Measurements from ENCODE around the gene CMTM3.
"Not testable (repeated sequence)": the region's sequence is repeated elsewhere in the genome, so short reads cannot be mapped to it uniquely, and the experiment has no call there.

CMTM3 gene

DNA sequence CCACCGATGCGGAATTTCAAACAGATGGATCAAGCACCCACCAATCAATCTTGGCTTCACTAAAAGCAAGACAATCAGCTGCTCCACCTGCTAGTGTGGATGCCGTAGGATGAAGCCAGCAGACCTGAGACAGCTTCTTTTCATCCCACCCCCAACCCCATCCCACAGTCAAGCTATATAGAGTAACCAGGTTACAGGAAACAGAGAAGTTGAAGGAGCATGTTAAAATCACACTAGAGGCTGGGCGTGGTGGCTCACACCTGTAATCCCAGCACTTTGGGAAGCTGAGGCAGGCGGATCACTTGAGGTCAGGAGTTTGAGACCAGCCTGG is 54.3 kb downstream of the CMTM3 start:
- Histone ChIP-seq H3K4me3 (ENCODE audit: severe bottlenecking) (no peak overlapping the region), H3K27me3 (ENCODE audit: insufficient read depth, poor library complexity, severe bottlenecking) (no peaks in the 10 kb centered on the region), H3K36me3 (ENCODE audit: low read depth) (no peaks in the 10 kb centered on the region), H3K9me3 (ENCODE audit: severe bottlenecking) (no peaks in the 10 kb centered on the region), H3K4me1 (ENCODE audit: insufficient read depth, poor library complexity, severe bottlenecking) (peaks cover 21% of the 10 kb centered on the region), H3K27ac (ENCODE audit: poor library complexity, severe bottlenecking) (no peak overlapping the region)
- TF ChIP-seq, protein P1, sequence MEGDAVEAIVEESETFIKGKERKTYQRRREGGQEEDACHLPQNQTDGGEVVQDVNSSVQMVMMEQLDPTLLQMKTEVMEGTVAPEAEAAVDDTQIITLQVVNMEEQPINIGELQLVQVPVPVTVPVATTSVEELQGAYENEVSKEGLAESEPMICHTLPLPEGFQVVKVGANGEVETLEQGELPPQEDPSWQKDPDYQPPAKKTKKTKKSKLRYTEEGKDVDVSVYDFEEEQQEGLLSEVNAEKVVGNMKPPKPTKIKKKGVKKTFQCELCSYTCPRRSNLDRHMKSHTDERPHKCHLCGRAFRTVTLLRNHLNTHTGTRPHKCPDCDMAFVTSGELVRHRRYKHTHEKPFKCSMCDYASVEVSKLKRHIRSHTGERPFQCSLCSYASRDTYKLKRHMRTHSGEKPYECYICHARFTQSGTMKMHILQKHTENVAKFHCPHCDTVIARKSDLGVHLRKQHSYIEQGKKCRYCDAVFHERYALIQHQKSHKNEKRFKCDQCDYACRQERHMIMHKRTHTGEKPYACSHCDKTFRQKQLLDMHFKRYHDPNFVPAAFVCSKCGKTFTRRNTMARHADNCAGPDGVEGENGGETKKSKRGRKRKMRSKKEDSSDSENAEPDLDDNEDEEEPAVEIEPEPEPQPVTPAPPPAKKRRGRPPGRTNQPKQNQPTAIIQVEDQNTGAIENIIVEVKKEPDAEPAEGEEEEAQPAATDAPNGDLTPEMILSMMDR (IDR thresholded peaks at IDR 0.05; ENCODE audit: poor library complexity, severe bottlenecking), result no peak
- DNase-seq (ENCODE audit: low spot score) (no peak), ATAC-seq (ENCODE audit: low read depth) (no peak)

DNA sequence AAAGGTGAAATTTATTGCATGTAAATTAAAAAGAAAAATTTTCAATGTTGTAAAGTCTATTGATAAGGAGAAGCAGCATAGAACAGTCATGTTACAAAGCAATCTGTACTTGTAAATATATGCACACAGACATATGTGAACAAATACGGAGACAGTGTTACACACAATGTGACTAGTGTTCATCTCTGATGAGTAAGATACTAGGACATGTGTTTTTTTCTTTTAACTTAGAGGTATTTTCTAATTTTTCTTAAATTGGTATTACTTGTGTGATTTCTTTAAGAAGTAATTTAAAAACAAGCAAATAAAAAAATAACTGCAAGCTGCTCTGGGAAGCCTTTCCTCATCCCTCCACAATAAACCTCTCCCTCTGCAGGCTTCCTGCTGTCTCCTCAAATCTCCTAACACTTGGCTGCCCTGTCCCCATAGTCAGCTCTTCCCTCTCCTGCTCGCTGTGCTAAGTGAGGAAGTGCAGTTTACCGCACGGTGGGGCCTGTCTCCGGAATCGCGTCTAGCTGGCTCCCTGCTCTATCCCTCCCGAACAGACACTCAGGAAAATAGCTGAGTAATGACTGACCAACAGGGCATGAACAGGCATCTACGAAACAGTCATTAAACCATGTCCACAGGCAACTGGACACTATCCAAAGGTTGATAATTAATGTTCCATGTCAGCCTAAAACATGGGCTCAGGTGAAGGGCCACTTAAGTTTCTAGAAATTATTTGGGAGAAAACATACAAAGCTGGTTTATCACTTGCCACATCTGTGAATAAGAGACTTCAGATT is 56.1 kb downstream of the CMTM3 start:
- H3K27me3 ChIP-seq (ENCODE audit: insufficient read depth, poor library complexity, severe bottlenecking), result no peaks in the 10 kb centered on the region
- peak; percentile 73 for DNase-seq (ENCODE audit: low spot score)
- H3K36me3 ChIP-seq (ENCODE audit: low read depth), result no peaks in the 10 kb centered on the region
- peaks cover 18% of the 10 kb centered on the region for H3K4me1 ChIP-seq (ENCODE audit: insufficient read depth, poor library complexity, severe bottlenecking)
- TF ChIP-seq, protein P1 (IDR thresholded peaks at IDR 0.05; ENCODE audit: poor library complexity, severe bottlenecking), result peak; percentile 45
- no peaks in the 10 kb centered on the region for H3K9me3 ChIP-seq (ENCODE audit: severe bottlenecking)
- ATAC-seq (ENCODE audit: low read depth), result peak; percentile 97
- H3K27ac ChIP-seq (ENCODE audit: poor library complexity, severe bottlenecking), result peak overlapping the region; percentile 53
- H3K4me3 ChIP-seq (ENCODE audit: severe bottlenecking), result no peak overlapping the region

DNA sequence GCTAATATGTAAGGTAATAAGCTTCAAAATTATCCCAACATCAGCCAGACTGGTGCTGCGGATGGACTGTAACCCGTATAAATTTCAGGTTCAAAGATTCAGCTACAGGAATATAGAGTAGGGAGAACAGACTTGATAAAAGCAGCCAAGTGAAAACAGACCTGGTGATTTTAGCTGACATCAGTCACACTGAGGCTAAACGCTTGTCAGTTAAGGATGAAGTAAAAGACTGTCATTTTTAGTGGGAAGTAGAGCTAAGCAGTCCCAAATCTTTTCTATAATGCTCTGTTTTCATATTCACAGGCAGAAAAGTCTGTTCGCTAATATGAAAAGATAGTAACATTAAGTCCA is 56.7 kb downstream of the CMTM3 start:
- Histone ChIP-seq H3K9me3 (ENCODE audit: severe bottlenecking) (no peaks in the 10 kb centered on the region), H3K4me1 (ENCODE audit: insufficient read depth, poor library complexity, severe bottlenecking) (peaks cover 18% of the 10 kb centered on the region), H3K27me3 (ENCODE audit: insufficient read depth, poor library complexity, severe bottlenecking) (no peaks in the 10 kb centered on the region), H3K27ac (ENCODE audit: poor library complexity, severe bottlenecking) (peak overlapping the region; percentile 53), H3K36me3 (ENCODE audit: low read depth) (no peaks in the 10 kb centered on the region), H3K4me3 (ENCODE audit: severe bottlenecking) (no peak overlapping the region)
- DNase-seq (ENCODE audit: low spot score), result no peak
- no peak; the same call in 2 of the 3 replicates for ATAC-seq (ENCODE audit: low read depth)
- TF ChIP-seq, protein P1 (IDR thresholded peaks at IDR 0.05; ENCODE audit: poor library complexity, severe bottlenecking), result no peak

DNA sequence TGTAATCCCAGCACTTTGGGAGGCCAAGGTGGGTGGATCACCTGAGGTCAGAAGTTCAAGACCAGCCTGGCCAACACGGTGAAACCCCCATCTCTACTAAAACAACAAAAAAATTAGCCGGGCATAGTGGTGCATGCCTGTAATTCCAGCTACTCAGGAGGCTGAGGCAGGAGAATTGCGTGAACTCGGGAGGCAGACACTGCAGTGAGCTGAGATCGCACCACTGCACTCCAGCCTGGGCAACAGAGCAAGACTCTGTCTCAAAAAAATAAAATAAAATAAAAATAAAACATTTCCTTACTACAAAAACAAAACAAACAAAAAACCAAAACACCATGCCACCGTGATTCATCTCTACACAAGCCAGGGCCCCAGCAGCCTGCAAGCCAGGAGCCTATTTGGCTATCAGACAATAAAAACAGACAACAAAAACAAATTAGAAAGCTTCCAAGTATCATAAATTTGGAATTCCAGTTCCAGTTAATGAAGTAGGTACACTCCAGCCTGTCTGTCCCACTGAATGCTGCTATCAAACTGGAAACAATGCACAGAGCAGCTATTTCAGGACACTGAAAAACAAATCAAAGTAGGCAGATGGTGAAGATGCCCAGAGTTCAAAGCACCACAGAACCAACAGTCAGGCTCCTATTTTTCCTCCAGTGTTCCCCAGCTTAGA is 57.3 kb downstream of the CMTM3 start:
- not testable (repeated sequence) for H3K4me3 ChIP-seq (ENCODE audit: severe bottlenecking); H3K9me3 ChIP-seq (ENCODE audit: severe bottlenecking); H3K36me3 ChIP-seq (ENCODE audit: low read depth); ATAC-seq (ENCODE audit: low read depth); DNase-seq (ENCODE audit: low spot score); H3K27me3 ChIP-seq (ENCODE audit: insufficient read depth, poor library complexity, severe bottlenecking)
- H3K27ac ChIP-seq (ENCODE audit: poor library complexity, severe bottlenecking), result peak overlapping the region; percentile 53
- peaks cover 18% of the 10 kb centered on the region for H3K4me1 ChIP-seq (ENCODE audit: insufficient read depth, poor library complexity, severe bottlenecking)

DNA sequence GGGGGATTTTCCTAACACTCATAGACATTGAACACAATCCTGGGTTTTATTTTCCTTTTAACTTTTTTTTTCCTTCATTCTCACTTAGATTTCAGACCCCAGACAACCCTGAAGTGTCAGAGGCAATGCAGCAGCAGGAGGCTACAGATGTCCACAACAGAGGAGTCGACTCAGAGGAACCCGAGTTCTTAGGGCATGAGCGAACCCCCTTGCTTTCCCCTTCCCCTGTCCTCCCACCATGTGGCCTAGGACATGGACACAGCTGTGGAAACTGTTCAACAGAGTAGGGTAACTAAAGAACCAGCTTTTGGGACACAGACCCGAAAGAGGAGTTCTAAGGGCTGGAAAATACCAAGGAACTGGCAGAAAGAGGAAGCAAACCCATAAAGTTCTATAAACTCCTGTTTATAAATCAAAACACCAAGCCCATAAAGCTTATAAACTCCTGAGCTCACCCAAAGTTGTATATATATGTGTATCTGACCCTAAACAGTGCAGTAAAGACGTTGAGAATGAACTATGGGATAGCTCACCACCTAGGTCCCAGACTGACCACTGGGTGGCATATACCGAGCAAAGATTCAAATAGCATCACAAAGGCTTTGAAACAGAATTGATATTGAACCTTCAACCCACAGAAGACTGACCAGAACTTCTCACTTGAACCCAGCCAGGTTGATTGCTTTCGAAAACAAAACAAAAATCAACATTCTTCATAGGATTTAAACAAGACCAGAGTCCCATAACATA is 58.1 kb downstream of the CMTM3 start:
- Histone ChIP-seq H3K27me3 (ENCODE audit: insufficient read depth, poor library complexity, severe bottlenecking) (no peaks in the 10 kb centered on the region), H3K4me3 (ENCODE audit: severe bottlenecking) (no peak overlapping the region), H3K27ac (ENCODE audit: poor library complexity, severe bottlenecking) (peak overlapping the region; percentile 53), H3K4me1 (ENCODE audit: insufficient read depth, poor library complexity, severe bottlenecking) (peaks cover 18% of the 10 kb centered on the region), H3K36me3 (ENCODE audit: low read depth) (no peaks in the 10 kb centered on the region), H3K9me3 (ENCODE audit: severe bottlenecking) (no peaks in the 10 kb centered on the region)
- DNase-seq (ENCODE audit: low spot score), result no peak
- peak; percentile 65 for ATAC-seq (ENCODE audit: low read depth)
- TF ChIP-seq, protein P1 (IDR thresholded peaks at IDR 0.05; ENCODE audit: poor library complexity, severe bottlenecking), result peak; percentile 72

Data from RWPE2 (cell line).